ENCODE measurements around the gene ZSCAN30.

DNA sequence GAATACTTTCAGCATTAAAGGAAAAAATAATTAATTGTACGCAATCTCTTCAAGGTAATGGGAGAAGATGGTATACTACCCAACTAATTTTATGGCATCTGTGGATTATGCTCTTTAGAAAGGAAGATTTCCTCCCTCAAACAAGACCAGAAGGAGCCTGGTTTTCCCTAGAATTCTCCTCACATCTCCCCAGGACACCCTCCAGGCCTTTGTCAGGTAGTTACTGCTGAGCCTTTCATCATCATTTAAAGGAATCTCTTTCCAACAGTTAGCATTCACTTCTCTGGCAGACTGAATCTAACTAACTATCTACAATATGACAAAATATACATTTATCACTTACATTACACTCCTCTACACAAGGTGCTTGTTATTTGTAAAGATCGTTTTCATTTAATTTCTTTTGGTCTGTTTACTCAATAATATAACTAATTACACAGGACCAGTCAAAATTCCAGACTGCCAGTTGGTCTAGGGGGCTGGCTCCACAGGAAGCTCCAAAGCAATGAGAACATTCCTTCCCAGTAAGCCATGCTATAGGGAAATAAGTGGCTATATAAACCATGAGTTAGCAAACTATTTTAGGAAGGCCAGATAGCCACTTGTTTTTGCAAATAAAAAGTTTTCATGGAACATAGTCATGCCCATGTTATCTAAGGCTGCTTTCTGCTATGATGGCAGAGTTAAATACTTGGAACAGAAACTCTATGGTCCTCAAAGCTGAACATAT, 35.1 kb upstream of the ZSCAN30 start:
- TF ChIP-seq, protein P1, sequence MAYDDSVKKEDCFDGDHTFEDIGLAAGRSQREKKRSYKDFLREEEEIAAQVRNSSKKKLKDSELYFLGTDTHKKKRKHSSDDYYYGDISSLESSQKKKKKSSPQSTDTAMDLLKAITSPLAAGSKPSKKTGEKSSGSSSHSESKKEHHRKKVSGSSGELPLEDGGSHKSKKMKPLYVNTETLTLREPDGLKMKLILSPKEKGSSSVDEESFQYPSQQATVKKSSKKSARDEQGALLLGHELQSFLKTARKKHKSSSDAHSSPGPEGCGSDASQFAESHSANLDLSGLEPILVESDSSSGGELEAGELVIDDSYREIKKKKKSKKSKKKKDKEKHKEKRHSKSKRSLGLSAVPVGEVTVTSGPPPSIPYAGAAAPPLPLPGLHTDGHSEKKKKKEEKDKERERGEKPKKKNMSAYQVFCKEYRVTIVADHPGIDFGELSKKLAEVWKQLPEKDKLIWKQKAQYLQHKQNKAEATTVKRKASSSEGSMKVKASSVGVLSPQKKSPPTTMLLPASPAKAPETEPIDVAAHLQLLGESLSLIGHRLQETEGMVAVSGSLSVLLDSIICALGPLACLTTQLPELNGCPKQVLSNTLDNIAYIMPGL (CRISPR knock-in tag; IDR thresholded peaks at IDR 0.05) = no peak
- TF ChIP-seq, protein P2, sequence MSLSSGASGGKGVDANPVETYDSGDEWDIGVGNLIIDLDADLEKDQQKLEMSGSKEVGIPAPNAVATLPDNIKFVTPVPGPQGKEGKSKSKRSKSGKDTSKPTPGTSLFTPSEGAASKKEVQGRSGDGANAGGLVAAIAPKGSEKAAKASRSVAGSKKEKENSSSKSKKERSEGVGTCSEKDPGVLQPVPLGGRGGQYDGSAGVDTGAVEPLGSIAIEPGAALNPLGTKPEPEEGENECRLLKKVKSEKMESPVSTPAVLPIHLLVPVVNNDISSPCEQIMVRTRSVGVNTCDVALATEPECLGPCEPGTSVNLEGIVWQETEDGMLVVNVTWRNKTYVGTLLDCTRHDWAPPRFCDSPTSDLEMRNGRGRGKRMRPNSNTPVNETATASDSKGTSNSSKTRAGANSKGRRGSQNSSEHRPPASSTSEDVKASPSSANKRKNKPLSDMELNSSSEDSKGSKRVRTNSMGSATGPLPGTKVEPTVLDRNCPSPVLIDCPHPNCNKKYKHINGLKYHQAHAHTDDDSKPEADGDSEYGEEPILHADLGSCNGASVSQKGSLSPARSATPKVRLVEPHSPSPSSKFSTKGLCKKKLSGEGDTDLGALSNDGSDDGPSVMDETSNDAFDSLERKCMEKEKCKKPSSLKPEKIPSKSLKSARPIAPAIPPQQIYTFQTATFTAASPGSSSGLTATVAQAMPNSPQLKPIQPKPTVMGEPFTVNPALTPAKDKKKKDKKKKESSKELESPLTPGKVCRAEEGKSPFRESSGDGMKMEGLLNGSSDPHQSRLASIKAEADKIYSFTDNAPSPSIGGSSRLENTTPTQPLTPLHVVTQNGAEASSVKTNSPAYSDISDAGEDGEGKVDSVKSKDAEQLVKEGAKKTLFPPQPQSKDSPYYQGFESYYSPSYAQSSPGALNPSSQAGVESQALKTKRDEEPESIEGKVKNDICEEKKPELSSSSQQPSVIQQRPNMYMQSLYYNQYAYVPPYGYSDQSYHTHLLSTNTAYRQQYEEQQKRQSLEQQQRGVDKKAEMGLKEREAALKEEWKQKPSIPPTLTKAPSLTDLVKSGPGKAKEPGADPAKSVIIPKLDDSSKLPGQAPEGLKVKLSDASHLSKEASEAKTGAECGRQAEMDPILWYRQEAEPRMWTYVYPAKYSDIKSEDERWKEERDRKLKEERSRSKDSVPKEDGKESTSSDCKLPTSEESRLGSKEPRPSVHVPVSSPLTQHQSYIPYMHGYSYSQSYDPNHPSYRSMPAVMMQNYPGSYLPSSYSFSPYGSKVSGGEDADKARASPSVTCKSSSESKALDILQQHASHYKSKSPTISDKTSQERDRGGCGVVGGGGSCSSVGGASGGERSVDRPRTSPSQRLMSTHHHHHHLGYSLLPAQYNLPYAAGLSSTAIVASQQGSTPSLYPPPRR (CRISPR knock-in tag; IDR thresholded peaks at IDR 0.05; ENCODE audit: borderline replicate concordance) = no peak
- TF ChIP-seq POLR2A (conservative IDR thresholded peaks at IDR 0.05) (no peak), CBFA2T3 (IDR thresholded peaks at IDR 0.05) (no peak), C11orf30 (IDR thresholded peaks at IDR 0.05; ENCODE audit: low read depth) (no peak), TEAD4 (IDR thresholded peaks at IDR 0.05; ENCODE audit: low read length) (no peak), TEAD4 (CRISPR knock-in tag; IDR thresholded peaks at IDR 0.05; ENCODE audit: borderline replicate concordance) (no peak), MAFK (IDR thresholded peaks at IDR 0.05; ENCODE audit: low read length) (no peak), NR2C2 (CRISPR knock-in tag; IDR thresholded peaks at IDR 0.05) (no peak), NR2C2 (tag; IDR thresholded peaks at IDR 0.05) (no peak), POLR2AphosphoS5 (IDR thresholded peaks at IDR 0.05; ENCODE audit: control insufficient read depth, insufficient read depth, low read depth, low read length) (no peak), MEF2A (IDR thresholded peaks at IDR 0.05; ENCODE audit: control insufficient read depth, low read depth, low read length) (no peak), ZNF444 (CRISPR knock-in tag; IDR thresholded peaks at IDR 0.05) (no peak)
- TF ChIP-seq, protein P3, sequence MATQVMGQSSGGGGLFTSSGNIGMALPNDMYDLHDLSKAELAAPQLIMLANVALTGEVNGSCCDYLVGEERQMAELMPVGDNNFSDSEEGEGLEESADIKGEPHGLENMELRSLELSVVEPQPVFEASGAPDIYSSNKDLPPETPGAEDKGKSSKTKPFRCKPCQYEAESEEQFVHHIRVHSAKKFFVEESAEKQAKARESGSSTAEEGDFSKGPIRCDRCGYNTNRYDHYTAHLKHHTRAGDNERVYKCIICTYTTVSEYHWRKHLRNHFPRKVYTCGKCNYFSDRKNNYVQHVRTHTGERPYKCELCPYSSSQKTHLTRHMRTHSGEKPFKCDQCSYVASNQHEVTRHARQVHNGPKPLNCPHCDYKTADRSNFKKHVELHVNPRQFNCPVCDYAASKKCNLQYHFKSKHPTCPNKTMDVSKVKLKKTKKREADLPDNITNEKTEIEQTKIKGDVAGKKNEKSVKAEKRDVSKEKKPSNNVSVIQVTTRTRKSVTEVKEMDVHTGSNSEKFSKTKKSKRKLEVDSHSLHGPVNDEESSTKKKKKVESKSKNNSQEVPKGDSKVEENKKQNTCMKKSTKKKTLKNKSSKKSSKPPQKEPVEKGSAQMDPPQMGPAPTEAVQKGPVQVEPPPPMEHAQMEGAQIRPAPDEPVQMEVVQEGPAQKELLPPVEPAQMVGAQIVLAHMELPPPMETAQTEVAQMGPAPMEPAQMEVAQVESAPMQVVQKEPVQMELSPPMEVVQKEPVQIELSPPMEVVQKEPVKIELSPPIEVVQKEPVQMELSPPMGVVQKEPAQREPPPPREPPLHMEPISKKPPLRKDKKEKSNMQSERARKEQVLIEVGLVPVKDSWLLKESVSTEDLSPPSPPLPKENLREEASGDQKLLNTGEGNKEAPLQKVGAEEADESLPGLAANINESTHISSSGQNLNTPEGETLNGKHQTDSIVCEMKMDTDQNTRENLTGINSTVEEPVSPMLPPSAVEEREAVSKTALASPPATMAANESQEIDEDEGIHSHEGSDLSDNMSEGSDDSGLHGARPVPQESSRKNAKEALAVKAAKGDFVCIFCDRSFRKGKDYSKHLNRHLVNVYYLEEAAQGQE (IDR thresholded peaks at IDR 0.05; ENCODE audit: borderline replicate concordance) = no peak
- TF ChIP-seq, protein P3 (CRISPR knock-in tag; IDR thresholded peaks at IDR 0.05; ENCODE audit: low read depth) = no peak
- TF ChIP-seq, protein P4, sequence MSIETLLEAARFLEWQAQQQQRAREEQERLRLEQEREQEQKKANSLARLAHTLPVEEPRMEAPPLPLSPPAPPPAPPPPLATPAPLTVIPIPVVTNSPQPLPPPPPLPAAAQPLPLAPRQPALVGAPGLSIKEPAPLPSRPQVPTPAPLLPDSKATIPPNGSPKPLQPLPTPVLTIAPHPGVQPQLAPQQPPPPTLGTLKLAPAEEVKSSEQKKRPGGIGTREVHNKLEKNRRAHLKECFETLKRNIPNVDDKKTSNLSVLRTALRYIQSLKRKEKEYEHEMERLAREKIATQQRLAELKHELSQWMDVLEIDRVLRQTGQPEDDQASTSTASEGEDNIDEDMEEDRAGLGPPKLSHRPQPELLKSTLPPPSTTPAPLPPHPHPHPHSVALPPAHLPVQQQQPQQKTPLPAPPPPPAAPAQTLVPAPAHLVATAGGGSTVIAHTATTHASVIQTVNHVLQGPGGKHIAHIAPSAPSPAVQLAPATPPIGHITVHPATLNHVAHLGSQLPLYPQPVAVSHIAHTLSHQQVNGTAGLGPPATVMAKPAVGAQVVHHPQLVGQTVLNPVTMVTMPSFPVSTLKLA (conservative IDR thresholded peaks at IDR 0.05) = no peak

Measured in K562 (cell line).